ENCODE results near the gene LHFPL3.

DNA sequence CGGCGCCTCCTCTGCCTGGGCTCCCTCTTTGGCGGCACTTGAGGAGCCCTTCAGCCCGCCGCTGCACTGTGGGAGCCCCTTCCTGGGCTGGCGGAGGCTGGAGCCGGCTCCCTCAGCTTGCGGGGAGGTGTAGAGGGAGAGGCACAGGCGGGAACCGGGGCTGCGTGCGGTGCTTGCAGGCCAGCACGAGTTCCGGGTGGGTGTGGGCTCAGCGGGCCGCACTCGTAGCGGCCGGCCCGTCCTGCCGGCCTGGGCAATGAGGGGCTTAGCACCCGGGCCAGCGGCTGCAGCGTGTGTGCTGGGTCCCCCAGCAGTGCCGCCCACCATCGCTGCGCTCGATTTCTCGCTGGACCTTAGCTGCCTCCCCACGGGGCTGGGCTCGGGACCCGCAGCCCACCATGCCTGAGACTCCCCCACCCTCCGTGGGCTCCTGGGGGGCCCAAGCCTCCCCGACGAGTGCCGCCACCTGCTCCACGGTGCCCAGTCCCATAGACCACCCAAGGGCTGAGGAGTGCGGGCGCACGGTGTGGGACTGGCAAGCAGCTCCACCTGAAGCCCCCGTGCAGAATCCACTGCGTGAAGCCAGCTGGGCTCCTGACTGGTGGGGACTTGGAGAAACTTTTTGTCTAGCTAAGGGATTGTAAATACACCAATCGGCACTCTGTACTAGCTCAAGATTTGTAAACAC, 611.8 kb downstream of the LHFPL3 start:
- TF ChIP-seq, protein P1, sequence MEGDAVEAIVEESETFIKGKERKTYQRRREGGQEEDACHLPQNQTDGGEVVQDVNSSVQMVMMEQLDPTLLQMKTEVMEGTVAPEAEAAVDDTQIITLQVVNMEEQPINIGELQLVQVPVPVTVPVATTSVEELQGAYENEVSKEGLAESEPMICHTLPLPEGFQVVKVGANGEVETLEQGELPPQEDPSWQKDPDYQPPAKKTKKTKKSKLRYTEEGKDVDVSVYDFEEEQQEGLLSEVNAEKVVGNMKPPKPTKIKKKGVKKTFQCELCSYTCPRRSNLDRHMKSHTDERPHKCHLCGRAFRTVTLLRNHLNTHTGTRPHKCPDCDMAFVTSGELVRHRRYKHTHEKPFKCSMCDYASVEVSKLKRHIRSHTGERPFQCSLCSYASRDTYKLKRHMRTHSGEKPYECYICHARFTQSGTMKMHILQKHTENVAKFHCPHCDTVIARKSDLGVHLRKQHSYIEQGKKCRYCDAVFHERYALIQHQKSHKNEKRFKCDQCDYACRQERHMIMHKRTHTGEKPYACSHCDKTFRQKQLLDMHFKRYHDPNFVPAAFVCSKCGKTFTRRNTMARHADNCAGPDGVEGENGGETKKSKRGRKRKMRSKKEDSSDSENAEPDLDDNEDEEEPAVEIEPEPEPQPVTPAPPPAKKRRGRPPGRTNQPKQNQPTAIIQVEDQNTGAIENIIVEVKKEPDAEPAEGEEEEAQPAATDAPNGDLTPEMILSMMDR (conservative IDR thresholded peaks at IDR 0.05; ENCODE audit: low read length) = no peak
- no peak for TF ChIP-seq EZH2phosphoT487 (IDR thresholded peaks at IDR 0.05; ENCODE audit: borderline replicate concordance, low read depth, low read length)

Measured in OCI-LY7 (cell line).